Activated CD4-positive, alpha-beta T cell treated with anti-CD3 and anti-CD28 coated beads for 48 hours (primary cell): ENCODE results near the gene TMEM14A.
"Not testable (repeated sequence)": the region's sequence is repeated elsewhere in the genome, so short reads cannot be mapped to it uniquely, and the experiment has no call there.

ENCODE experiments used
- DNase-seq: peaks from one replicate; pipeline ENCODE4 v3.0.0-alpha.2; 2020

TMEM14A gene

DNA sequence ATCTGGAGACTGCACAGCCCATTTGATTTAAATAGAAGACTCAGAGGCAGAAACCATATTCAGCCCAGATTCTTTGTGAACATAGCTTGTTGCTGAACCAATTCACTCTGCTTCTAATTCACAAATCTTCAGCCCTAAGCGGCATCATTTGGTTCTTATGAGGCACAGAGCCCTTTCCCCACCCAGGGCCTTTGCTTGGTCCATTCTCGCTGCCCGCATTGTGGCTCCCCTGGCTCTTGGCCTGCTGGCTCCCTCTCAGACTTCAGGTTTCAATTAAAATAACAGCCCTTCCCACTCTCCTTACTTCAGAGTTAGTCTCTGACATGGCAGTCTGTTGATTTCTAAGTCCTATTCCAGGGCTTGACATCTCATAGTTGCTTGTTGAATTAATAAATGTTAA lies 9.4 kb upstream of the TMEM14A start:
- no peak for DNase-seq

DNA sequence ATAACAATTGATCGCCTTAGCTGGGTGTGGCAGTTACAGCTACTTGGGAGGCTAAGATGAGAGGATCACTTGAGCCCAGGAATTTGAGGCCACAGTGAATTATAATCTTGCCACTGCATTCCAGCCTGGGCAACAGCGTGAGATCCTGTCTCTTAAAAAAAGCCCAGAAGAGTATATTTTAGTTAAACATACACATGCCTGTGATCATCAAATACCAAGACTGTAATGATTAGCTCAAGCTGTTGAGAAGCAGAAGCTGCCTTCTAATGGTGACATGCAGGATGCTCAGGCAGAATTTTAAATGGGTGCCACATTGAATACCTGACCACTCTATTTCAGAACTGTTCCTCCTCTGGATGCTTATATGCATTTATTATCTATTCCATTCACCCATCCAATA lies 8.9 kb upstream of the TMEM14A start:
- DNase-seq = no peak

DNA sequence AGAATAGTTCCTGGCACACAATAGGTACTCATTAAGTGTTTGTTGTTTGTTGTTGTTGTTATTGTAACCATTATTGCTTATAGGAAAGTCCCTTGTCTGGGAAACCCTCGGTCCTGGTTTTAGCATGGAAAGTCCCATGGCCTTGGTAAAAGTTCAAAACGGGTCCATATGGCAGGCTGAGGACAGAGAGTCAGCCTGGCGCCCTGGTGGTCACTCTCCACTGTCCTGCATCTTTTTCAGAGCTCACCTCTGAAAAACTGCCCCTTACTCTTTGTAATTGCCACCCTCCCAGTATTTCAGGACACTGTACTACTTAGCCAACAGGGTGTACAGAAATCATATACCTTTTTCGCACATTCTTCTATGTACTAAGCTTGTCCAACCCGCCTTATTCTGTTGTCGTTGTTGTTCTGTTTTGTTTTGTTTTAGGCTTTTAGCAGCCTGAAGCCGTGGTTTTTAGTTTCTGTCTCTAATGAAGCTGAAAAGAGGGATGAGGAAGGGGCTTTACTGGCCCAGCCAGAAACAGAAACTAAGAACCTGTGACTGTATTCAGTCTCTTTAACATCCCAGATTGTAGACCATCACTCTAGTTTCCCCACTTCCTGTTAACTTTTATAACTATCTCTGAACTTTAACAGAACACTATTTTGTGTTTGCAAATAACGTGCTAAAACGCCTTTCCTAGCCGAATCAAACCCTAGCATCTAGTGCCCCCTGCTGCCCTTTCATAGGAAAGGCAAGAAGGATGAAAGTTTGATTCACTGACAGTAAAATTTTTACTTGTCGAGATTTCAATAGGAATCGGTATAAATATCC lies 7.6 kb upstream of the TMEM14A start:
- peak; percentile 69 for DNase-seq

DNA sequence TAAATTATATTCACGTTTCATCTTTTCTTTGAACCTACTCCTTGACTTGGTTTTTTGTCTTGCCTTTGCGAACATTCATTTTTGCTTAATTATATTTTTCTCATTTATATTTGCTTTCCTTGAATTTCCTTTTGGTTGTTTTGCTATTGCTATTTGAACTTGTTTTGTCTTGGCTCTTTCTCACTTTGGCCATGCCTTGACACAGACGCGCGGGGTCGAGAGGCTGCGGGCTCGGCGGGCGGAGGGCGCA lies 7.1 kb upstream of the TMEM14A start:
- no peak for DNase-seq

DNA sequence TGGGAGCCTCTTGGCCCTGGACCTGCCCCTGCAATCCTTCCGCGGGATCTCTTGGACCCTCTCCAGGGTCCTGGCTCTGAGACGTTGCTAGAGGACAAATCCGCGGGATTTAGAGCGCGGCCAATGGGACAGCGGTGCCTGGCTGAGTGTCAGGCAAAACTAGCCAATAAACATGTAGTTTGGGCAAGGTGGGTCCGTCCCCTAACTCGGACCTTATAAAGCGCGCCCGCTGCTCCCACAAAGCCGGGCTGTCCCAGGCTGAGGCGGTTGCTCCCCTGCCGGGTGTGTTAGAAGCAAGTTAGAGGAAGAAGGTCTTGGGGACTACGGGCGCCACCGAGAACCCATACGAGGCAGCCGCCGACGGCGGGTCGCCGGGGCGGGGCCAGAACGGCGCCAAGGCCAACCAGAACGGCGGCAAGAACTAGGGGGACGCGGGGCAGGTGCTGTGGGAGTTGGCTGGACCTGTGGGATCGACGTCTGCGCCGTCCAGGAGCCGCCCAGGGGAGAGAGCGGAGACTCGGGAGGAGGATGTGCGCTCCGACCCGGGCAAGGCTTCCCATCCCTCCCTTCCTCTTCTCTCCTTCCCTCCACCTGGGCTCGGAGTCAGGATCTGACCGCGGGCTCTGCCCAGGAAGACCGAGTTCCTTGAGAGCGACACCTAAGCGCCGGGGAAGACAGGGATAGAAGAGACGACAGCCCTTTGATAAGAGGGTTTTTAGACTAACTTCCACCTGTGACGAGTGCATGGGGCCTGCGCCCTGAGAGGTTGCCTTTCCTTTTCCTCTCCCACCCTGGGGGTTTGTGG lies 6.5 kb upstream of the TMEM14A start:
- DNase-seq = peak; percentile 84

DNA sequence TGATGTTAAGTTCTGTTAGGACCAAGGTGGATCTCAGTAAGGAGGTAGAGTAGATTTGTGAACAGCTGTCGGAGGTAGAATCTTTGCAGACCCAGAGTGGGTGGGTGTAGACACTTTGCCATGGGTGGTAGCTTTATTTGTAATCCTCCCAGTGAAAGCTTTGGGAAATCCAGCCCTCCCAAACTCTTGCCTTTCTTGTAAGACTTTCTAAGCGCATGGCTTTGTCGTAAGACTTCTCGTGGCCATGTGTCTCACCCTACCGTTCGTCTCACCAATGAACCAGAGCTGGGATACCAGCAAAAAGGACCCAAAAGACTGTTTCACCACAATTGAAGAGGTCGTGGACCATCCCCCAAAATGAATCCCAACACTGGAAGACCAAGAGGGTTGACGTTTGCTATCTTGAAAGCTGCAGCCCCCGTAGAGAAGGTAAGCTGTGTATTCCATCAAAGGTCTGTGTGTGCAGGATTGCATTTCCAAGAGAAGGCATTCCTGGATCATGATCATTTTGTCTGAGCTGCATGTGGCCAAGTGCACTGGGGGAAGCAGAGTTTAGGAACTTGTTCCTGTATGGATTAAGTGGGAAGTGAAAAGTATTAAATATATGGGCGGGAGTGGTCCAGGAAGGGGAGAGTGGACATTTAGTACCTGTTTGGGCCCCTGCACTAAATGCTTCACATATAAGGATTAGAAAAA lies 5.8 kb upstream of the TMEM14A start:
- no peak for DNase-seq

DNA sequence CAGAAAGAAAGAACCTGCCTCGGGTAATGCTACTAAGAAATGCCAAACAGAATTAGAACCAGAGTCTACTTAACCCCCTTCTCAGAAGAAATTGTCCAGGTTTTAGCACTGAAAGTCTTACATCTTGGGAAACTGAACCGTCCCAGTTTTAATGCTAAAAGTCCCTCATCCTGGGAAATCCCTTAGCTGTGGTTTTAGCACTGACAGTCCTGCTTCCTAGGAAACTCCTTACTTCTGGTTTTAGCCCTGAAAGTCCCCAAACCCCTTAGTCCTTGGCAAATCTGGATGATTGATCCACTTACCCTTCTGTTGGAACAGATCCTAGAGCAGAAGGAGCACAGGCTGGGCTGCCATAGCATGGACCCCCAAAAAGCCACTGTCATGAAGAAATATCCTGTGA lies 4.8 kb upstream of the TMEM14A start:
- DNase-seq = no peak

DNA sequence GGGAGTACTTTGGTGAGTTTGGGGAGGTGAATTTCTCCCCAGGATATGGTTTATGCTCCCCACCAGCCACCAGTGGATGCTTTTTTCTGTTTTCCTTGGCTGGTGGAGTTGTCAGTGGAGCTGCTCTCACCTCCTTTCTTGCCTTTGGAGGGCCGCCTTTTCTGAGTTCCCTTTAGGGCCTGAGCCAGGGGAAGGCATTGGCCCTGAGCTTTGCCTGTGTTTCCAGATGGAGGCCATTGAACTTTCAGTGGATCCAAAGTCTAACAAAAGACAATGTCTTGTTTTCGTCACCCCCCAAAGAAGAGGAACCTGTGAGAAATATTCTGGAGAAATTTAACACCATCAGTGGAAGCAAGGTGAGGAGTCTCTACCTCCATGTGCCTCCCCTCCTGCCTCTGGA lies 4.4 kb upstream of the TMEM14A start:
- DNase-seq = no peak

DNA sequence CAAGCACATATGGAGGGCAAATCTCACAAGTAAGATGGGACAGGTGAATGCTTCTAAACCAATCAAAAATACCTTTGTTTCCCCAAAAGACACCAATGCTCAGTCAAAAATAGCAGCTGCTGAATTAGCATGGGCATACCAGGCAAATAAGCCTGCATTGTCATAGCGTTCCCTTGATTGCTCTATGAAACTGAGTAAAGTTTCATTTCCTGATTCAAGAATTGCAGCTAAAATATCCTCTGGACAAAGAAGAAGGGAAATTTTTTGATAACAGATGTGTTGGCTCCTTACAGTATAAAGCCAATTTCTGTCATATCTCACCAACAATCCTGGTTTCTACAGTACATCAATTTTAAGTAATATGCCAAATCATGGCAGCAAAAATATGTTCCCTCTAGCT lies 3.3 kb upstream of the TMEM14A start:
- no peak for DNase-seq

DNA sequence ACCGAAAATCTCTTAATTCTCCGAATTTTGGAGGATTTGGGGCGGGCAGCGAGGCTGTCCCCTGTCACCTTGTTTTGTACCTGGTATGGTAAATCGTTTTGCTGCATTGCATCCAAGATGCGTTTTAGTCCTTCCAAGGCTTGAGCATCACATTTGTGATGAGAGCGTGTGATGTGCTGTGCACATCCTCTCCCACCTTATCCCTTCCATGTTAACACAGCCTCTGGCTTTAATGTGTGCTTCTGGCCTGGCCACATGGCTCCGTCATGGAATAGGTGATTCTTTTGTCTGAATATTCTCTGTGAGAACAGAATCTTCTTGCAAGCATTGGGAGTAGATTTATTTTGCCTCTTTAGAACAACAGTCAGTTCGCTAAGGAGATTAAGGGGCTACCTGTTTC lies 763 bp downstream of the TMEM14A start:
- DNase-seq = no peak

DNA sequence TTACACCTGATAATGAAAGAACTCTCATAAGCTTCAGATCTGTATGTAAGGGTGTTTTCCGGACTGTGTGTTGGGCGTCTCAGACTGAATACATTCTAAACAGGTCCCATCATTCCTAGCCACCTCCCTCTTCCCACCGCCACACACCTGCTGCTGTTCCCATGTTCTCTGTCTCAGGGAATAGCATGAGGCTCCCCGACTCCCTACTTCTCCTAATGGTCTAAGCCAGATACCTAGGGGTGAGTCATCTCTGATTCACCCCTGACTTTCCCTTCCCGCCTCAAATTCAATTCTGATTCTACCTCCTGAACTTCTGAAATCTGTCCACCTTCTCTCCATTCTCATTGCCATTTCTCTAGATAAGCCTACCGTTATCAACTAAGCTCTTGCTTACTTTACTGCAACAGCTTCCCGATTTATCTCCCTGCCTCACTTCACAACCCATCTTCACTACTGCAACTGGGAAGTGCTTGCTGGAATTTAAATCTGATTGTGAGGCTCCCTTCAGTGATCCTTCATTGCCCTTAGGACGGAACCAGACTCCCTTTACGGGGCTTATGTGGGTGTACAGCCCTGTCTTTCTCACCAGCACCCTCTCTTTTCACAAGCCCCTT lies 1.6 kb downstream of the TMEM14A start:
- DNase-seq = no peak

DNA sequence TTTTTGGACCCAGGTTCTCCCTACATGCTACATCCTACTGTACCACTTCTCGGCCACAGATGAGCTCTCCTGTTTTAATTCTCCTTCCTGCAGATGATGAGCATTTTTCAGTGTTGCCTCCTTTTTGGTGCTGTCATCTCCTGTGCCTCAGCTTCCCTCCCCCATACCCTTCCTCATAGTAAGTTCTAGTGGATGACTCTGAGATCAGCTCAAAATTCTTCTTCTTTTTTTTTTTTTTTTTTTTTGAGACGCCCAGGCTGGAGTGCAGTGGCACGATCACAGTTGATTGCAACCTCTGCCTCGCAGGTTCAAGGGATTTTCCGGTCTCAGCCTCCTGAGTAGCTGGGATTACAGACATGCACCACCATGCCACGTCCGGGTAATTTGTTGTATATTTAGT lies 3.8 kb downstream of the TMEM14A start:
- no peak for DNase-seq

DNA sequence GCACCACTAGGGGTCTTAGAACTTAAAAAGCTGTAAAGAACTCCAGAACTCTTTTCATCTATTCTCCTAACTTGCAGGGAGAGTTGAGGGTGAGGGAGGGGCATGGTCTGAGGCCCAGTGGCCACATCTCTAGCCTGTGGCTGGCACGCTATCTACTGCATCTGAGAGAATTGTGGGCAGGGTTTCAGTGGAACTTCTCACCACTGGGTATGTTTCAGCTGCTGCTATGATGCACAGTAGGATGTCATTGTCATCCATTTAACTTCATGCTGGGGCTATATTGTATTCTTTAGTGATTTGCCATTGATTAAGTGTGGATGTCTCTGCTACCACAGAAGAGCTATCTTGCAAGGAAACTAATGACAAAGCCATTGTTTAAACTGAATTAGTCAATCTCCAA lies 4.5 kb downstream of the TMEM14A start:
- no peak for DNase-seq

DNA sequence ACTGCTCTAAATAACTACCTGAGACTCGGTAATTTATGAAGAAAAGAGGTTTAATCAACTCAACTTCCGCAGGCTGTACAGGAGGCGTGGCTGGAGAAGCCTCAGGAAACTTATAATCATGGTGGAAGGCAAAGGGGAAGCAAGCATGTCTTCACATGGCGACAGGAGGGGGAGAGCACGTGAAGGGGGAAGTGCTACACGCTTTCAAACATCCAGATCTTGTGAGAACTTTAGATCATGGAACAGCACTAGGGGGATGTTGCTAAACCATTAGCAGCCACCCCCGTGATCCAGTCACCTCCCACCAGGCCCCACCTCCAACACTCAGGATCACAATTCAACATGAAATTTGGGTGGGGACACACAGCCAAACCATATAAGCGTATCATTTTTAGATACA lies 5.7 kb downstream of the TMEM14A start:
- not testable (repeated sequence) for DNase-seq

DNA sequence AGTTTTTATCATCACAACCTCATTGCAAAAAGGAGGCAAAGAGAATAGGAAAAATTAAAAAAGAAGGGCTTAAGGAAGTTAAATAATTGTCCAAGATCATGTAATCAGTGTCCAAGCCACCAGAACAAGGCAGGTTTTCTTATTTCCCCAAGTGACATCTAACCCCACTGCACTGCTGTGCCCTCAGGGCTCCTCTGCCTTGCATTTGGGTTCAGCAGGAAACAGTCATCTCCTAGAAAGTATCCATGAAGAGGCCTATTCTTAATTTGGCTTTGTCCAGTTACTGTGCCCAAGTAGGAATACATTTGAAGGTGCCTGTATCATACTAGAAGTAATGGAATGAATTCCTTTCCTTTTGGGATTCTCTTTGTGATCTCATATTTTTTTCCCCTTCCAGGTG lies 10.5 kb downstream of the TMEM14A start:
- DNase-seq = no peak

DNA sequence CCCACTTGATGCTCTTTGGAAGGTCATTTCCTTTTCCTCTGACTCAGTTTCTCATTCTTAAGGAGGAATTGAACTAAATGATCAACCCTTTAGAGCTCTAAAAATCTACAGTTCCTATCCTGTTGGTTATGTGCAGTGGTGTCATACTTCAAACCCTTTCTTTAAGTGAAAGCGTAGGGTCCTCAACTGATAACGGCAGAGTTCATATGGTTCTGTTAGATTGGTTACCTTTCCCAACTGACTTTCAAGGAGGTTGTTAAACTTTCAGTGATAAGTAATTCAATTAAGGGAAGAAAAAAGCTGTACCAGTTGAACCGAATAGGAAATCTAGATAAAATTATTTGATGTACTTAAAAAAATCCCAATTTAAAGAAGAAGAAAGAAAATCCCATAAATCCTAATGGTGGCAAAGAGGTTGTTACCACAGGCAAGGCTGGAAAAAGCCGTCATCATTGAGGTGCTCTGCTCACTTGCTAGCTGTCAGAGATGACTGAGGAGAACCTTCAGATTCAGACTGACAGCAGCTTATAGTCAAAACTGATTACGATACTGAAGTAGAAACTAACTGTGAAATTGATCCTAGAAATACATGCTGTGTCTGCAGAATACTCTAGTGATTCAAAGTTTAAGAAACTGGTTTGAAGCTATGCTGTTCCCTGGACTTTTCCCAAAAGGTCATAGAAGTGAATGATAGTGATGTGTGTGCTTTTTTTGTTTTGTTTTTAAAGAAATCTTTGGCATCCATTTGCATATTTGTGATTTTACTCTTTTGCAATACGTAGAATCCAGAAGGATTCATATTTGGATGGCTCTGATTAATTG lies 16.2 kb downstream of the TMEM14A start:
- DNase-seq = no peak

DNA sequence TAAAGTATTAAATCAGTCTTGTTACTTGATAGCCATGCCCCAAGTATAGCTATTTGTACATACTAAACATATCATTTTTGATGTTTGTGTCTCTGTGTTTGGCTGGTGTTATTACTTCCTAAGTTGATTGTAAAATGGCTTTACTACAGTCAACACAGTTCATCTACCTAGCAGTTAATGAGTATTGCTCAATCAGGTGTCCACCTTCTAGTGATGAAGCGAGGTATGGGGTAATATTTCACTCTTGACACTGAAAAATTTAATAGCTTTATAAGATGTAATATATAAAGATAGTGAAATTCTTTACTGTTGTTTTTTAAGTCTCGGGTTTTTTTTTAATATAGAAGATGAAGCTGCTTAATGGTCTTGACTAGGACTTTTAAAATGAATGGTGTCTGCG lies 18.9 kb downstream of the TMEM14A start:
- no peak for DNase-seq

DNA sequence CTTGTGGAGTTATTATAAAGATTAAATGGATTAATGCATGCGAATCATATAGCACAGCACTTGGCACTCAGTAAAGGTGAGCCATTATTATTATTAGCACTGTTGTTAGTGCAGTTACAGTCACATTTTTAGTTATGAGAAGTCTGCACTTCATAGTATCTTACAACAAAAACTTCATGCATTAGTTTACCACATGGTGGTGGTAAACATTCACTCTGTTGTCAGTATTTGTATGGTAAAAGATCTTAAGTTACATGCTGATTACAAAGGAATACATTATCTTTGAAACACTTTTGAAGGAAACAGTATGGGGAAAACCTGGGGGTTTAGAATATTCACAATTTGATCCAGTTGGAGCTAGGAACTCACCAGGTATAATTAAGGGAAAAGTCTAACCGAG lies 20.8 kb downstream of the TMEM14A start:
- DNase-seq = no peak

DNA sequence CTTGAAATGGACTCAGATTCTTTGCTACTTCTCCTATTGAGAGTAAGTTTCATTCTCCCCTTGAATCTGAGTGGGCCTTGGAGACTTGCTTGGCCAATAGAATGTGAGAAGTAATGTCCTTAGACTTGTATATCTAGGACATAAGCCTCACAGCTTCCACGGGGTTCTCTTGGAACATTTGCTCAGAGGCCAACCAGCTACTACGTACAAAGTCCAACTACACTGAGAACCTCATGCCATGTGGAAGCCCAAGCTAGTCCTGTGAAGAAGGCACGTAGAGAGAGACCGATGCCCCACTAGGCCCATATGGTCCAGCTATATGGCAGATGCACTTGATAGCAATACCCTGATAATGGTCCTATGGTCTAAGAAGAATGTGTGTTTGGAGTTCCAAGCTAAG lies 22.9 kb downstream of the TMEM14A start:
- no peak for DNase-seq

DNA sequence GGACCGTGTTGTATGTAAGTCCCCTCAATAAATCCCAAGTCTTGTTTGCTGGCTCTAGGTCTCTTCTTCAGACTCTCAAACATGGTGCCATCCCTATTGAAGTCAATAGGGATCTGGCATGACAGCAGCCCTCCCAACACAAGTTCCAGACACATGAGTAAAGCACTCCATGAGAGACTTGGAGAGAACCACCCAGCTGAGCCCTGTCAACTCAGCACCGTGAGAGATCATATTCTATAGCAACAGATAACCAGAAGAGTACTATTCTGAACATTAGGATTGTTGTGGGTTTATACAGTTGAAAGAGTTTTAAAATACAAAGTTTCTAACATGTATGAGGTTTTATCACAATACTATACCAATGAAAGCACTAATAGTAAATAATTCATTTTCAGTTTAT lies 23.5 kb downstream of the TMEM14A start:
- DNase-seq = no peak

DNA sequence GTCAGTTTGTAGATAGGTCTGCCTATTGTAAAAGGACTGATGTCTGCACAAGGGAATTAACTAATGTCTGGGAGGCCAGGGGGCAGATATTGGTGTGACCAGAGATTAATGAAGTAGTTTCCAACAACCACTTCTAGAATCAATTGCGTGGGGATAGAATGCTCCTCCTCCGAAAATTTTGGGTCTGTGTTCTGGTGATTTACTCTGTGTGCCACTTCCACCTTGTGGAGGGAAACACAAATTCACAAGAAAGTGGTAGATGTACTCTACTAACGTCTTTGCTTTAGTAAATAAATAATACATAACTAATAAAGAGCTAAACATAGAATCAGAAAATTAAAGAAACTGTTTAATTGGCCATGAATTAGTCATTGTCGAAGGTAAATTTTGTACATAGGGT lies 25.5 kb downstream of the TMEM14A start:
- DNase-seq = no peak

DNA sequence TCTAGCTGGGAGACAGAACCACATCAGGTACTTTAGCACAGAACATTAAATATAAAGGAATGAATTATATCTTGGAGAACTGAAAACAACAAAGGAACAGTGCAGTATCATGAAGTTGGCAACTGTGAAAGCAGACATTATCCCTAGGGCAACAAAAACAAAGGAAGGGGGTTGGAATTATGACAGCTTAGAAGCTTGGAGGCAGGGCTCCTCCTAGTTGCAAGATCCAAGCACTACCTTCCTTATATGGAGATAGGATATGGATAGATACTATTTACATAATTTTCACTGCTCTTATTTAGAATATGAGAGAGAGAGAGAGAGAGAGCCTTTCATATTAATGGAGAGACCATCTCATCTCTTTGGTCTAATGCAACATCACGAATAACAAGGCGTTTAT lies 27.0 kb downstream of the TMEM14A start:
- no peak for DNase-seq

DNA sequence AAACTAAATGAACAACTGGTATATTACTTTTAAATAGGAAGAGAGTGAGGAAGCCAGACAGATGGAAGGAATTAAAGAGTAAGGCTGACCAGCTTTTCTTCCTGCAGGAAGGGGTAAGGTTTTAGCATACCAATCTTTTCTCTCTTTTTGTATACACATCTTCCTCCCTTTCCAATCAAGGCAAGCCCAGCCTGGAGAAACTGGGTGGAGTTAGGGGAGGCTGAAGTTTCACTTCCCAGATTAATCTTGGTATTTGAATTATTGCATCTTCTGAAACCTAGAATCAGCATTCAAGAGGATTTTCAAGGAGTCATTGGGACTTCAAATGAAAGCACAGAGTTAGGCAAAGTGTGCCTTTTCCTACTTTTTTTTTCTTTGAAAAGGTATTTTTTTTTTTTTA lies 33.1 kb downstream of the TMEM14A start:
- no peak for DNase-seq
